ENCODE data around the gene NAT10.

The NAT10 gene

DNA sequence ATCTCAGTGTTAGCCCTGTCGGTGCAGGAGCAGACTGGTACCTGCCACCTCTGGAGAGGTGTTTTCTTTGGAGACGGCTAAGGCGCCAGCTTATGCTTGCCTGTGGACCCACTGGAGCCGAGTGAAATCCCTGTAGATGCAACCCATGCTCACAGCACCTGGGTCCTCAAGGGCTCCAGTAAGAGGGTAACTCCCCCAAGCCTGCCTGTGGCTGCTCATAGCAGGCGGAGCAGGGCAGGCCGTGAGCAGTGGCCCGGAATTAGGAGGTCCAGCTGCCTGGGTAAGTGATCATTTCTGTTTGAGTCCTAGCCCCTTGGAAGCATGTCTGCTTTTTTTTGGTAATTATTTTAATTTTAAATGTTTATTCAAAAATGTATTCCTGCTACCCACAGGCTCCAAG lies 43.8 kb downstream of the NAT10 start:
- no peak for DNase-seq (ENCODE audit: low read depth in 2 of 2)

DNA sequence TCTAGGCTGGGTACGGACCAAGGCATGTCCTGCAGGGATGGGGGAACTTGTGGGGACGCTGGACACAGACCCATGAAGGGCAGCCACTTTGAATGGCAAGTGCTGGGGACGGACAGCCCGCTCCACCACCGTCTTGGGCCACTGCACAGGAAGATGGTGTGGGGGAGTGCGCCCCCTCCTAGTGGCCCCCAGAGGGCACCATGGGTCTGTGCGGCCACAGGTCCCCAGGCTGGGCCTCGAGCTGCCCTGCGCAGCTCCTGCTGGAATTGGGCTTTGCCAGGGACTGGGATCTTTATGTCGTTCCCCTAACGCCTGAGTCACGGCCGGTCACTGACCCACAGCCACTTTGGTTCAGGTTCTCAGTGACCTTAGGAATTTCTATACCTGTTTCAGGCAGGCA lies 44.4 kb downstream of the NAT10 start:
- DNase-seq (ENCODE audit: low read depth in 2 of 2): no peak

DNA sequence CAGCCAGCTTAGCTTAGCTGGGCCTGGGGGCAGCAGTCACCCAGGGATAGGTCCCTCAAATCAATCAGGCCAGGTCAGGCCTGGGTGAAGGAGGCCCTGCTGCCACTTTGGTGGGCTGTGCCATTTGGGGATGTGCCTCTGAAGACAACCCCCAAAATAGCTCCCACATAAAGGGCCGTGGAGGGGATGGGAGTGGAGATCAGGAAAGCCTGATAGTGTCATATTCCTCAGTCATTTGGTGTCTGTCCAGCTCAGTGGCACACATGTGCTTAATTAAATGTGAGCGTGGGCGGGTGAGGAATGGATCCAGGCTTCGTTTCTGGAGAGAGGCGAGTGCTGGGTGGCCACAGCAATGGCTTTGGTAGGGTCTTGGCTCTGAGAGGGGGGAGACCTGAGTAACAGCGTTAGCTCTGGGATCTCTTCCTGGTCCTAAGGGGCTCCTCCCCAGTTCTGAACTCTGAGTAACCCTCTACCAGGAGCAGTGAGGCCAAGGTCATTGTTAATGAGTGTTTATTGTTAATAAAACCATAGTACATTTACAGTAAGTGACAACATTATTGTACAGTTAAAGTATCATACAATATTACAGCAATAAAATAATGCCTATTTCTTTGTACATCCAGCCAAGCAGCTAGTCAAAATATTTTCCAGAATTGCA lies 45.2 kb downstream of the NAT10 start:
- no peak for DNase-seq (ENCODE audit: low read depth in 2 of 2)

DNA sequence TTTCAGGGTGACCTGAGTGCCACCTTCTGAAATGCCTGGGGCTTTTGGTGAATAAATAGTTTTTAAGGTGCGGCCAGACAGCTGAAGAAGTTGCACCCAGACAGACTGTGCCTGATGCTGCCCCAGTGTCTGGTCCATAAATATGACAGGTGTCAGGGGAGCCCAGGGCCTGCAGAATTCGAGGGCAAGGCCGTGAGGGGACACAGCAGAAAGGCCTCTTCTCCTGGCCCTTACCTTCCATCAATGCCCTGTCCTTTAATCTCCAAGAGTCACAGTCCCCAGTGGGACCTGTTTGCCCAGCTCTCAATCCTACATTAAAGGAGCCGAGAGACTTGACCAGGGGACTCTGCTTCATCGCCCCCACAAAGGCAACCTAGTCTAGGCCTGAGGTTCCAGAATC lies 45.7 kb downstream of the NAT10 start:
- DNase-seq (ENCODE audit: low read depth in 2 of 2): no peak

DNA sequence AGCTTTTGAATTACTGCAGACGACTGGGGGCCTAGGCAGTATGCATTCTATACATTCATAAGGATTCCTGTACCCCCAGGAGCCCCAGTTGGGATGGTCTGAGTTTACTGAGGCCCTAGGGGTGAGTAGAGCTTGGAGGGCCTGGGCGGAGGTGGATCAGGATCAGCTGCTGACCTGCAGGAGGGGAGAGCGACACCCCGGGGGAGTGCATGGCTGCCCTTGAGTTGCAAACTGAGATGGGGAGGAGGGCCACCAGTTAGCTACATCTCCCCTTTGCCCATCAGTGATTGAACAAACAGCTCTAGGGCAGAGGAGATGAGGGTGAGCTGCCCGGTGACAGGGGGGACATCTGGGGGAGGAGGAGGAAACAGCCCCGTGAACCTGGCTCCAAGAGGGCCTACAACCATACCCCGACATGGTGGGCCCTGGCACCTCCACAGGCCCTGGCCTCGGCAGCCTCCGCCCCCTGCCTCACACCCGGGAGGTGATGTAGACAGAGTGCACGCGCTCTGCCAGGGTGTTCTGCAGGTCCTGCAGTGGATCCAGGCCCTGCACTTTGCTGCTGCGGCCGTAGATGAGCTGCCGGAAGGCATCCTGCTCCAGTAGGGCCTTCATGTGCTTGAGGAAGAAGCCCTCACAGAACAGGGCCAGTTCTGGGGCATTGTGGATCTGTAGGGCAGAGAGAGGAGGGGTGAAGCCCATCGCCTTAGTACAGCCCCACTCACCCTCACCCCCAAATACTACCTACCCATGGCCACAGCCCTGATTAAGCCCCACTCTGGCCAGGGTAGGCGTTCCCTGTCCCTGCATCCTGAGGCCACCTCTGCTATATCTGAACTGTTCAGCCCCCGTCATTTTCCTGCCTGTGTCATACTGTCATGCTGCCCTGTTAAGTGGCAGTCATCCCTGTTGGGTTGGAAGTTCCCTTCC lies 46.8 kb downstream of the NAT10 start:
- no peak for DNase-seq (ENCODE audit: low read depth in 2 of 2)

DNA sequence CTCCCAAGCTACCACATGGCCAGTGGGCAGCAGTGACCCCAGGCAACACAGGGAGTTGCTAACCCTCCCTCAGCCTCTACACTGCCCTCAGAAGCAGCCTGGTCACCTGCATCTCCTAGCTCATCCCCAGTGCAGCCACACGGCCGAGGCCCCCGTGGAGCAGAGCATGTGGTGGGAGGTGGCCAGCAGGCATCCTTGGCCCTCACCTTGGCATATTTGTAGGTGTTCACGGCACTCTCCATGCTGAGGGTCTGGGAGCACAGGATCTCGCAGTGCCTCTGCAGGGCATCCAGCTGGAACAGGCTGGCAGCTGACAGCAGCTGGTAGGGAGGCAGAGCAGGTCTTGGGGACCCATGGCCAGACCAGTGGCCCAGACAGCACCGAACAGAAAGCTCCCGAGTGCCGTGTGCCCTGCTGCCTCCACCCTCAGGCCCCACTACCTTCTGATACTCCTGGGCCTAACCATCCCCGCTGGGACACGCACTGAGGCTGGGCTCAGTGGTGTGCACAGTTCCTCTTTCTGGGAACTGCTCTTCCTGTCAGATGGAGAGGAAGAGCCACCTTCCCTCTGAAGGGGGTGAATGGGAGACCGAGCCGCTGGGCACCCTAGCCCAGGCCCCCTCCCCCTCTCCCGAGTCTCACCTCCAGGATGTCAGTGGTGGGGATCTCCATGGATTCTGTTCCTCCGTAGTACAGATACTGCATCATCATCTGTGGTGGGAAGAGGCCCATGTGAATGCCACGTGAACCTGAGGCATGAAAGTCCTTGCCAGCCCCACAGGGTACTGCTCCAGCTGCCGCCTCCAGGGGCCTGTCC lies 48.8 kb downstream of the NAT10 start:
- DNase-seq (ENCODE audit: low read depth in 2 of 2): no peak

DNA sequence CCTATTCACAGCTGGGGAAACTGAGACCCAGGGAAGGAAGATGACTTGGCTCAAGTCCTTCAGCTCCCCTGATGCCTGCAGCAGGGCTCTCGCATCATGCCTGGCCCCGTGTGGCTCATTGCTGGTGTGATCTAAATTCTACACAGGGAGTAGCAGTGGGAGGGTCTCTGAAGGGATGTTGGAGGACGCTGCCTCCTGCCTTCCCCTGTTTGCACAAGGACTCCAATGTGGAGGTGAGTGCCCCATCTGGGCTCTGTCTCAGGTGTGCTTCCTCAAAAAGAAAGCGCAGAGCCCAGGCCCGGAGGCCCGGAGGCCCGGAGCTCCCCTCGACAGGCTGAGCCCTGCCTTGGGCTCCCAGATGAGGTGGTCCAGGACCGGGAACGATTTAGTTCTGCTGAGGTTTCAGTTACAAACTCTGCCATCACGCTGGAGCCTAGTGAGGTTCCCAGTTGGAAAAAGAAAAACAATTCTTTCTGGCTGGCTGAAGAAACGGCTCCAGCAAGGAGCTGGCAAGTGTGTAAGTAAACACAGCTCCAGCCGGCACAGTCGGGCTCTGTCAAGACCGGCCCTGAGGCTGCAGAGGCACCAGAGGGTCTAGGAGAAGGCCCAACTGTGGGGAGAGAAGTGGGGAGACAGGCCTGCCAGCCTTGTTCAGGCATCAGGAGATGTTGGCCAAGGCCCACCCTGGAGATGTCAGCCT lies 49.8 kb downstream of the NAT10 start:
- no peak for DNase-seq (ENCODE audit: low read depth in 2 of 2)

DNA sequence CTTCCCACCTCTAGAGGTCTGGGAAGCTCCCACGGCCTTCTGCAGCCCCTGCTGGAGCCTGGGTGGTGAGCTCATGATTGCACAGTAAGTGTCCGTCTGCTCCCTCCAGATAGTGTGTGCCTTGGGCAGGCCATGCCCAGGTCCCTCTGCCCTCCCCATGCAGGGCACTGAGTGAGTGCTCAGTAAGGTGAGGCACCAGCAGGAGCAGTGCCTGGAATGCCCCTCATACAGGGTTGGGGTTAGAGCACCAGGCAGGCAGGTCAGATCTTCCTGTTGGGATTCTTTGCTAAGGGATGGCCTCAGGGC lies 50.3 kb downstream of the NAT10 start:
- no peak for DNase-seq (ENCODE audit: low read depth in 2 of 2)

DNA sequence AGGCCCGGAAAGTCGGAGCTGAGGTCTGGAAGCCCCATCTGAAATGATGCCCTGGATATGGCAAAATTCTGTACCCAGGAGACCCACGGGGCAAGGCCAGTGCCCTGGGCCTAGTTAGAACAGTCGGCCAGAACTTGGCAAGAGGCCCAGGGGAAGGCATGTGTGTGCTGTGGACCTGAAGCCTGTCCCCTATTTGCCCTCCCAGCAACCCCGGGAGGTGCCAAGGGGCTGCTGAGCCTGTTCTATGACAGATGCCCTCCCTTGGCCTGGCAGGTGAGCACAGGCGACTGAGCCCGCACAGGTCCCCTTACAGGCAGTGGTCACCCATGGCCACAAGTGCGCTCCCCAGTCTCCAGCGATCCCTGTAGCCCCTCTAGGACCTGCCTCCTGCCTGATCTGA lies 51.7 kb downstream of the NAT10 start:
- DNase-seq (ENCODE audit: low read depth in 2 of 2): no peak

DNA sequence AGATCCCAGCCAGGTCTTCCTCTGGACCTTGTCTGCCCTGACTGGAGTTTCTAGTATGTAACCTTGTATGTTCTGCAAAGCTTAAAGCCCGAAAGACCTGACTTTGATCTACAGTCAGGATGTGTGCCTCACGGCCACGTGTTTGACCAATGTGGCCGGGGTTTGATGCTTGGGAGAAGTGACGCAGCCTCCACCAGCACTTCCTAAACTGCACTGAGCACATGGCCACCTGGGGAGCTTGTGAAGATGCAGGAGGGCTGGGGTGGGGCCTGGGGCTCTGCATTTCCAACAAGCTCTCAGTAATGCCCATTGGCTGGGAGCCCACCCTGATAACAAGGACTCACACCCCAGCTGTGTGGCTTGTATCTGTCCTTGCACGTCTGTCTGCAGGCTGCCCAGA lies 53.2 kb downstream of the NAT10 start:
- peak; percentile 33 for DNase-seq (ENCODE audit: low read depth in 2 of 2)

DNA sequence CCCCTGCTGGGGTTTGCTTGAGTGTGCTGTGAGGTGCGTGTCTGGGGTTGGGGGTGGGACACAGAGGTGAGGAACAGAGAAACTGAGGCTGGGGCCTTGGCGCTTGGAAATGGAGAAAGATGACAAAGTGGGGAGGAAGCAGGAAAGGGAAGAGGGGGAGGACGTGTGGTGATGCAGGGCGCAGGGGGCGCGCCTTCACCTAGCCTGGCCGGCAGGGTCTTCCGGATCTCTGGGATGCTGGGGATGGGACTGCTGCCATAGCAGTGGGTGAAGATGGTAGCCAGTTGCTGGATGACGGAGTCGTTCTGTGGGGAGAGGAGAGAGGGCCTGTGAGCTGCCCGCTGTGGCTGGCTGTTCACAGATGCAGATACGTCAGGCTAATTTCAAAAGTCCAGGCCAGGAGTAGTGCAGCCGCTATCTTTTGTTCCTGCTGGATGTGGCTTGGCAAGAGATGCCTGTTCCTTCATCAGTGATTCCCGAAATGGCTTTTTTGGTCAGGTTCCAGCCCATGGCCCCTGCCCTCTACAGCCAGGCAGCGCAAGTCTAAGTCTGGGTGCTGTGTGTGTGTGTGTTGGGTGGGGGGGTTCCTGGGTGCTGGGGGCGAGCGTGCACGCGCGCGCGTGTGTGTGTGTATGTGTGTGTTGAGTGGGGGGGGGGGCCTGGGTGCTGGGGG lies 54.8 kb downstream of the NAT10 start:
- DNase-seq (ENCODE audit: low read depth in 2 of 2): no peak

DNA sequence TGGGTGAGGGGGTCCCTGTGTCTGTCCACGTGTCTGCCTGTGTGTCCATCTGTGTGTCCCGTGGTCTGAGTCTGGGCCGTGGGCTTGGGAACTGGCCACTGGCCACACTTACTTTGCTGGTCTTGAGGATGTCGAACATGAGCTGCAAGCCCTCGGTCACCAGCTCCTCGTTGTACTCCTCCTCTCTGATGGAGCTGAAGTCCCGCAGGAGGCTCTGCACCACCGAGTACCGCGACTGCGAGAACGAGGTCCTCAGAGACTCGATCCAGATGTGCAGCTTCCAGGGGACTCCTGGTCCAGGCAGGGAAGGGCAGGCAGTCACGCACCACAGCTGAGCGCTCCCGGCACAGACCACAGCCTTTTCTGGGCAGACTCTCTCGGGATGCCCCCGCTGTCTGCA lies 55.4 kb downstream of the NAT10 start:
- no peak for DNase-seq (ENCODE audit: low read depth in 2 of 2)

DNA sequence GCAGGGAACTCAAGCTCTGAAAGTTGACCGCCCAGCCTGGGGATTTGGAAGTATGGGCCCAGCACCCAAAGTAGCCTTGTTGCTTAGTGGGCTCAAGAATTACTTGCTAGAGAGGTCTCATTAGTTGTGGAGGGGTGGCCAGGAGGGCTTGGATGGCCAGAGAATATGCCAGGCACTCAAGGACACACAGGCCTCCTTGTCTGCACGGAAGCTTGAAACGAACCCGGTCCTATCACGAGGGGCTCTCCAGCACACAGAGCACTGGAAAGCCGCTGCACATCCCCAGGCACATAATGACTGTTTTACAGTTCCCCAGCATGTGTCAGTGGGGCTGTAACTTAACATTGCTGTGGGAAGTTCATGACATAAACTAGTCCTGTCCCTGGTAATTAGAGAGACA lies 55.9 kb downstream of the NAT10 start:
- no peak for DNase-seq (ENCODE audit: low read depth in 2 of 2)

DNA sequence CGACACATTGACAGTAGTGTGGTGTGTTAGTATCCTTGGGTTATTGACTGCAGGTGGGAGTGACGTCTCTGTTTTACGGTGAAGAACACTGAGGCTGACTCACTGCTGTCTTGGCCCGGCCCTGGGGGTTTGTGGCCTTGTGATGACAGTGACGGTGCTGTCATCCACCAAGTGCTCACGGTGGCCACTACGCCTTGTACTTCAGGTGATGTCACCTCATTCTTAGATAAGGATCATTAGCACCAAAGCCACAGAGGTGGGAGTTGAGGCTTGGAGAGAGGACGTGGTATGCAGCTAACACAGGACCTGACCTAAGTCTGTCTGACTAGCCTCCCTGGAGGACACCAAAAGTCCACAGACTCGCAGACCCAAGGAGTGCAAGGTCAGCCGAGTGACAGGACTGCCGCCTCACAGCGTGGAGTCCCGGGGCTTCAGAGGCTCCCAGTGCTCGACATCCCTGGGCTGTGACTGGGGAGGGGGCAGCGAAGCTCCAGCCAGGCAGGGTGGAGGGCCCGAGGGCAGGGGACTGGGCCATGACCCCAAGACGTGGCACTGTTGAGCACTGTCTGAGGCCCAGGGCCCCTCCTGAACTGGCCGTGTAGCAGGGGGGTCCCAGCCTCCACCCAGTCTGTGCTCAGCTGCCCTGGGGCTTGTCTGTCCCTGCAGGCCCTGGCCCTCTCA lies 56.5 kb downstream of the NAT10 start:
- DNase-seq (ENCODE audit: low read depth in 2 of 2): peak; percentile 65 to 71

DNA sequence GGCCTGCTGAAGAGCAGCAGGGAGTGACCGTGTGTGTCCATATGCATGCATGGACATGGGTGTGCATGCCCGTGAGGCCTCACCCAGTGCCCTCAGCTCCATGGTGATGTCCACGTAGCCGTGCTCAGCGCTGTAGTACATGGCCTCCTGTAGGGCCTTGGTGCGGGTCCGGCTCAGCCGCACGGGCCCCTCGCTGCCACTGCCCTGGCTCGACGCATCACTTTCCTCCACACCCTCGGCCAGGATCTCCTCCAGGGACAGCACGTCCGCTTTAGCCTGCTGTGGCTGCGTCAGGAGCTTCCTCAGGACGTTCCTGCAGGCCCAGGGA lies 57.0 kb downstream of the NAT10 start:
- no peak for DNase-seq (ENCODE audit: low read depth in 2 of 2)

DNA sequence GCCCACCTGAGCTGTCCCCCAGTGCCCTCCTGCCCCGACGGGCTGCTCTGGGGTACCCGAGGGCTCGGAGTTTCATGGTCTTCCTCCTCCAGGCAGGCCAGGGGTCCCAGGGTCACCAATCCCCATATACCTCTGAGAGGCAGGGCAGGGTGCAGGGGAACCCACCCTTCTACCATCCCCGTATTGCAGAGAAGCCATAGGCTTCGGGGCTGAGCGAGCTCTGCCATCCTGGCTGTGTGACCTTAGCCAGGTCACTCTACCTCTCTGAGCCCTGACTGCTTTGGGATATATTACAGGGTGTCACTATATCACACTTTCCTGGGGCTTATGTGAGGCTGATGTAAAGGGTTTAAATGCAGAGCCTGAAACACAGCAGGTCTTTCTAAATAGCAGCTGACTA lies 57.4 kb downstream of the NAT10 start:
- no peak for DNase-seq (ENCODE audit: low read depth in 2 of 2)

DNA sequence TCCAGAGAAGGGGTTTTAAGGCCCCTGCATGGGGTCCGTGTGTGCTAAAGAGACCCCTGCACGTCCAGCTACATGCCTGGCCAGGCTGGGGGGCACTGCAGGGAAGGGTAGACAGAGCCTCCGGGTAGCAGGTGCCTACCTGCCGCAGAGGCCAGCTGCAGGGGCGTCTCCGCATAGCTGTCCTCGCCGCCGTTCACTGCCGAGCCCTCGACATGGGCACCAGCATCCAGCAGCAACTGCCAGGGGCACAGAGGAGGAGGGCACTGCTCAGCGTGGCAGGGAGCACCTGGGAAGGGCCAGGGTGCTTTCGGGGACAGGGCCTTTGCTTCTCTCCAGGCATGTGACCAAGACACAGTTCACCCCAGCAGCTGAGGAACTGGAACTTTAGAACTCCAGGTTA lies 59.7 kb downstream of the NAT10 start:
- no peak for DNase-seq (ENCODE audit: low read depth in 2 of 2)

DNA sequence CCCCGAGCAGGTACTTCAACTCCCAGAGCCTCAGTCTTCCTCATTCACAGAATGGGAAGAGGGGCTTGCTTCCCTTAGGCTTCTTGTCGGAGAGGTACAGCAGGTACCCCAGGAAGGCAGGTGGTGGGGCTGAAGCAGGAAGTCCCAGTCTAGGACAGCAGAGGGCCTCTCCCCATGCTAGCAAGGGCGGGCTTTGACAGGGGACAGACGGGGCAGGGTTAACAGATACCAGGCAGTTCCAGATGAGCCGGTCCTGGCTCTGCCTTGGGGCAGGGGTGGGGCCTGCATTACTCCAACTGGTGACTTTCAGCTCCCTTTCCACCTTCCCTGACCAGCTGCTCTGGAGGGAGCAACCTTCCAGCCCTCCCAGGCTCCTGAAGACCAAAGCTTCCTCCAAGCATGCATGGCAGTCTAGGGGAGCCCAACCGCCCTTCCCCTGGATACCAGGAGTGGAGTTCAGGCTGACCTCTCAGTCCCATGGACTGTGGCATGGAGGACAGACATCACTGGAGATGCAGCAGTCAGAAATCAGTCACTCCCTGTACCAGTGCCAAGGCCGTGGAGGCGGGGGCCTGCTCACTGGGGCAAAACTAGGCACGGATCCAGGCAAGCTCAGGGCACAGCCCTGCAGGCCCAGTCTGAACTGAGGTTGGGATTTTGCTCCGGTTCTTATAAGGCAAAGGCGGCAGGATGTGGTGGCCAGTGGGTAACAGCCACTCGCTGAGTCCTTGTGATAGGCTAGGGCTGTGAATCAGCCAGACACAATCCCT lies 60.5 kb downstream of the NAT10 start:
- no peak for DNase-seq (ENCODE audit: low read depth in 2 of 2)

DNA sequence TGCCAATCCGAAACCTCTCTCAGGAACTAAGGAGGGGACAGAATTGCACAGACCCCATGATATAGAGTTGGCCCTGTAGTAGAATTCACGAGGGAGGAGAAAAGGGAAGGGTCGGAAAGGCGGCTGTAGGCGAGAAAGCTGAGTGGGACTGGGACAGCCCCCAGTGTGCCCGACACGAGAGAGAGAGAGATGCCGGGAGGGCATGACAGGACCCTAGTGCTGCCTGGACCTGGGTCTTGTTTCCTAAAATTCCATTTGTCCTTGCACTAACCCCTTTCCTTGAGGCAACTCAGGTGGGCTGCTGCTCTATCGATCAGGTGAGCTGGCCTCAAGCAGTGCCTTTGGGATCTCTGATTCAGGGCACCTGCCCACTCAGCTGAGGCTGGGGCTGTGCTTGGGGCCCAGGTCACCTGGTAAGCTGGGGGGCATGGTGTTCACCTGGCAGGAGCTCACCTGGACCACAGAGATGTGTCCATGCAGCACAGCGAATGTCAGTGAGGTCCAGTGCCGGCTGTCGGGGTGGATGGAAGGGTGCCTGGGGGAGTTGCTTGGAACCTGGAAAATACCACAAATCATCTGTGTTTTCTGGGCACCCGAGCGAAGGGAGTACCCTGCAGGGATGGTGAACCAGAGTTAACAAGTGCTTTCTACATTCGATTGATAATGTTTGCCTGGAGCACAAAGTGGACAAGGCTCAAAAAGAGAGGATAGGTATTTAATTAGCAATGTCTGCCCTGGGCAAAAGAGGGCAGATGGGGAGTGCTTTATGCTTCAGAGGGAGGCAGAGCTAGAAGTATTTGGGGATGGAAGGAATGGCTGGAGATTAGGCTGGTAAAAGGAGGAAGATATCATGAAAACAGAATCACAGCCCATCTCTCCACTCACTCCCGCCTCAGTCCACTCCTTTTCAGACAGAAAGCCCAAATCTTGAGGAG lies 61.6 kb downstream of the NAT10 start:
- no peak for DNase-seq (ENCODE audit: low read depth in 2 of 2)

All from stimulated activated CD8-positive, alpha-beta memory T cell treated with anti-CD3 and anti-CD28 coated beads, Interleukin-15, amount 100 ng/mL, for 48 hours (primary cell).